GM20000 (cell line): Measurements from ENCODE around the gene ARG1.

Experiments used
- DNase-seq: peaks from one replicate; pipeline ENCODE4 v3.0.0; 2012; ENCODE audit warnings: low spot score
- TF ChIP-seq, protein P1 (sequence below): IDR thresholded peaks from 2 replicates; pipeline ENCODE4 v1.5.1; 2012; ENCODE audit warnings: mild to moderate bottlenecking, control low read depth; ENCODE audit errors: extremely low read depth, missing control alignments

ARG1 gene

DNA sequence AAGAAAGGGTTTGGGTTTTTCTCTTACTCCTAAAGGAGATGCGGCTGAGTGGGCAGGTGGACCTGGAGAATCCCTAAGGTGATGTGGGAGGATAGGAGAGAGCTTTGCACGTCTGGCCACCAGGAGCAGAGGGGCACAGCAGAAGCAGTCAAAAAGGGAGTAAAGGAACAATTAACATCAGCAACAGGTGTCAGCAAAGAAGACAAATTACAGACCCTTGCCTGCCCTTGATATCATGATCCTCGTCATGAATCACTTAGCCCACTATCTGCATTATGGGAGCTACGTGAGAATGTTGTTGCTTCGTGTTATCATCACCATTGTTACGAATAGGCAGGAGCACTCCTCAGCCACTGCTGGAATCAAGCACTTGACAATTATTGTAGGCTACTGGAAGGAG lies 25.5 kb upstream of the ARG1 start:
- no peak for DNase-seq
- TF ChIP-seq, protein P1, sequence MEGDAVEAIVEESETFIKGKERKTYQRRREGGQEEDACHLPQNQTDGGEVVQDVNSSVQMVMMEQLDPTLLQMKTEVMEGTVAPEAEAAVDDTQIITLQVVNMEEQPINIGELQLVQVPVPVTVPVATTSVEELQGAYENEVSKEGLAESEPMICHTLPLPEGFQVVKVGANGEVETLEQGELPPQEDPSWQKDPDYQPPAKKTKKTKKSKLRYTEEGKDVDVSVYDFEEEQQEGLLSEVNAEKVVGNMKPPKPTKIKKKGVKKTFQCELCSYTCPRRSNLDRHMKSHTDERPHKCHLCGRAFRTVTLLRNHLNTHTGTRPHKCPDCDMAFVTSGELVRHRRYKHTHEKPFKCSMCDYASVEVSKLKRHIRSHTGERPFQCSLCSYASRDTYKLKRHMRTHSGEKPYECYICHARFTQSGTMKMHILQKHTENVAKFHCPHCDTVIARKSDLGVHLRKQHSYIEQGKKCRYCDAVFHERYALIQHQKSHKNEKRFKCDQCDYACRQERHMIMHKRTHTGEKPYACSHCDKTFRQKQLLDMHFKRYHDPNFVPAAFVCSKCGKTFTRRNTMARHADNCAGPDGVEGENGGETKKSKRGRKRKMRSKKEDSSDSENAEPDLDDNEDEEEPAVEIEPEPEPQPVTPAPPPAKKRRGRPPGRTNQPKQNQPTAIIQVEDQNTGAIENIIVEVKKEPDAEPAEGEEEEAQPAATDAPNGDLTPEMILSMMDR: no peak

DNA sequence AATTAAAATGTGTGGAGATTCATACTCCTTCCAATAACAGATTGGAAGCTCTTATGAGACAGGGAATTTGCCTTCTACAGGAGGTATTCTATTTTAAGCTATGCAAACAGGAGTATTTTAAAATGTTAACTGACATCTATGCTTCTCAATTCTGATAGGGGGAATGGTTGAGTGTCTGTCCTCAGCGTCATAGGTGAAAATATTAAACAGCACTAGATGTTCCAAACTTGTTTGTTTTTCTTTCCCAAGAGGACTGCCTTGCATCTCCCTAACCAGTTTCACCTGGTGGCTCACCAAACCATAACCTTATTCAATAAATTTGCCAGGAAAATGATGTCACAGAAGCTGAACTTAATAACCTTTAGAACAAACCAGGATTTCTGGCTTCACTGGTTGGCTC lies 24.6 kb upstream of the ARG1 start:
- TF ChIP-seq, protein P1: no peak
- no peak for DNase-seq

DNA sequence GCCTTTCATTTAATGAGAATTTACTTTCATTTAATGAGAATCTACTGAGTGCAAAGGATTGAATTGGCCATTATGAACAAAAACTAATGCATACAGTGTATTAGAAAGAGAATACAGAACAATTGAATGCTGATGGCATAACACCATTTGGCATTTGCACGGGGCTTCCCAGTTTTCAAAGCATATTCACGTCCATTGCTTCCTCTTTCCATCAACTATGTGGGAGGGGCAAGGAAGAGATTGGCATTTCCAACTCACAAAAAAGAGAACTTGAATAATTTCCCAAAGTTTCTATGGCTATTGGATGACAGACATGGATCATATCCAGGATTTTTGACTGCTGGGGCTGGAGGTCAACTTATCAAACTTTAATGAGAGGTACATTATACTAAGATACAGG lies 23.2 kb upstream of the ARG1 start:
- no peak for DNase-seq
- TF ChIP-seq, protein P1: no peak

DNA sequence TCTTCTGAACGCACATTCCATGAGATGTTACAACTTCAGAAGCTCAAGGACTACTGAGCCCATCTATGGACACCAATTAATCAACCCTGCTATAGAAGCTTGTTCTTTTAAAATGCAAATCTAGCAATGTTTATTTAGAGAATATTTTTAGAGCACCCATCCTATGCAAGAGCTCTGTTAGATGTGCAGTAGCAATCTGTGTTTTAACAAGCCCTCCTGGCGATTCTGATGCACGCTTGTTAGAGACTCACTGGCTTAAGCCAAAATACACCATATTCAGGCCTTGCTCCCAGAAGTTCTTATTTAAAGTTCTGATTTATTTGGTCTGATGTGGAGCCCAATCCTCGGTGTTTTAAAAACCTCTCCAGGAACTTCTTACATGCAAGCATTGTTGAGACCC lies 21.1 kb upstream of the ARG1 start:
- no peak for DNase-seq
- TF ChIP-seq, protein P1: no peak

DNA sequence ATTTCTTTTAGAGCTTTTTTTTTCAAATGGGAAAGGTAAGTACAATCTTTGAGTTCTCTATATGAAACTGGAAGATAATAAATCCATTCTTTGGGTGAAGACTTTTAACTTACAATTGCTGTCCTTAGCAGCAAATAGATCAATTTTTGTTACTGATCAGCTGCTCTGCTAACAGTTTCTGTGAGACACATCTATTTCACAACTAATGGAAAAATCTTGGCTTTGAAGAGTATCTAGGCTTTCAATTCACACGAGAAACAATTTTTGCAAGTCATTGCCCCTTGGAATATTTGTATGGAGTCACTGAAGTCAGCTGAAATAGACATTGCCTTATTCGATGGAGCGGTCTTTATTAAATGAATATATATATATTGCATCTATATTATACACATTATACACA lies 20.5 kb upstream of the ARG1 start:
- no peak for DNase-seq
- TF ChIP-seq, protein P1: no peak

DNA sequence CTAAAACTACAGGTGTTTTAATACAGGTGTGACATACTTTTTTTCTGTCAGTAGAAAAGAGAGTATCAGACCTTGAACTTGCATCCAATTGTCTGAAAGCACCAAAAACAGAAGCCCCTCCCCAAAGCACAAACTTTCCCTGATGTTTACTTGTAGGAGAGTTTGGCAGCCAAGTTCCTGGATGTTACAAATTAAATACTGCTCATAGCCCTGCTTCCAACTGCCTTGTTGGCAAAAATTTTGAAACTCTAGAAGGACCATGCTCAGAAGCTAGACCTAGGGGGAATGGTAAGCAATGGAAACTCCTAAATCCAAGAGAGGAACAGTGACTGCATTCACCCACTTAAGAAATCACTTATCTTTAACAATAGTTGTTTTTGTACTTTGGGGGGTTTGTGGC lies 17.0 kb upstream of the ARG1 start:
- DNase-seq: no peak

DNA sequence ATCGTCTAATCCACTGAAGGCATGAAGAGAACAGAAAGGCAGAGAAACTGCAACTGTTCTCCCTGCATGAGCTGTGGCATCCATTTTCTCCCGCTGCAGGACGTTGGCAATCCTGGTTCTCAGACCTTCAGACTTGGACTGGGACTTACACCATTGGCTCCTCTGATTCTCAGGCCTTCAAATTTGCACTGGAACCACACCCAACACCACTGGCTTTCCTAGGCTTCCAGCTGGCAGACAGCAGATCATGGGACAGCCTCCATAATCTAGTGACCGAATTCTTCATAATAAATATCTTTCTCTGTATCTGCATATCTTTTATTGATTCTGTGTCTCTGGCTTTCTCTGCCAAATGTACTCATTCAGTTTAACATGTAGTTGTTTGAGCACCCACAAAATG lies 14.1 kb upstream of the ARG1 start:
- TF ChIP-seq, protein P1: no peak
- DNase-seq: no peak

More for the DNA sequence above, 17.0 kb upstream of the ARG1 start:
- TF ChIP-seq, protein P1: no peak
